GM12801 (cell line): Measurements from ENCODE around the gene PIGR.

Experiments used
- CTCF ChIP-seq: IDR thresholded peaks from one replicate; pipeline ENCODE4 v1.5.1; 2011; ENCODE audit warnings: control low read depth; ENCODE audit not compliant: insufficient read length; ENCODE audit errors: extremely low read depth

Gene PIGR

GRCh38 chr1:206944703-206945102, 1.6 kb downstream of the PIGR start:
- no peak for TF ChIP-seq CTCF

- TF ChIP-seq CTCF, result no peak
Observed at GRCh38 chr1:206941766-206942418, 4.4 kb downstream of the PIGR start.

GRCh38 chr1:206940588-206940936, 5.7 kb downstream of the PIGR start:
- no peak for TF ChIP-seq CTCF

DNA sequence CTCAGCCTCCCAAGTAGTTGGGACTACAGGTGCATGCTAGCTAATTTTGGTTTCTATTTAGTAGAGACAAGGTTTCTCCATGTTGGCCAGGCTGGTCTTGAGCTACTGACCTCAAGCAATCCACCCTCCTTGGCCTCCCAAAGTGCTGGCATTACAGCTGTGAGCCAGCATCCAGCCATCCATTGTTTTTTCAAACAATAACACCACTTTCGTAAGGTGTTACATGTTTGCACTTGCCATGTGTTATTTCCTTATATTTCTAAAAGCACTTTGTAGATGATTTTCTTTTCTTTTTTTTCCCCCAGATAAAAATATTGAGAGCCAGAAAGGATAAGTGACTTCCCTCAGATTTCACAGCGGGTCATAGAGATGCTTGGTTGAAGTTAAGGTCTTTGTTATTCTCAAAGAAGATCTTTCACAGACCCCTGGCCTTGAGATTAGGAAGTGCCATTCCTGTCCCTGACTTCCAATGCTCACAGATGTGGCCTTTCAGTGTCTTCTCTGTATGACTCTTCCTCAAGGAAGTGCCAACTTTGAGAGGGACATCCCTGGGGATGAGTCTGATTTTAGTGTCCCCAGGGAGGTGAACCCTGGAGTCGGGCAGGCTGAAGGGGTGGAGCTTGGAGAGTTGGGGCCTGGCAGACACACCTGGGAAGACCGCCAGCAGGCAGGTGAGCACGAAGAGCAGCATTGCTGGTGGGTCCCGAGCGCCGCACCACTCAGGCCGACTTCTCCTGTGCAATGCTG, 6.3 kb downstream of the PIGR start:
- no peak for TF ChIP-seq CTCF

- no peak for TF ChIP-seq CTCF
Observed at GRCh38 chr1:206939131-206939530, 7.1 kb downstream of the PIGR start.

DNA sequence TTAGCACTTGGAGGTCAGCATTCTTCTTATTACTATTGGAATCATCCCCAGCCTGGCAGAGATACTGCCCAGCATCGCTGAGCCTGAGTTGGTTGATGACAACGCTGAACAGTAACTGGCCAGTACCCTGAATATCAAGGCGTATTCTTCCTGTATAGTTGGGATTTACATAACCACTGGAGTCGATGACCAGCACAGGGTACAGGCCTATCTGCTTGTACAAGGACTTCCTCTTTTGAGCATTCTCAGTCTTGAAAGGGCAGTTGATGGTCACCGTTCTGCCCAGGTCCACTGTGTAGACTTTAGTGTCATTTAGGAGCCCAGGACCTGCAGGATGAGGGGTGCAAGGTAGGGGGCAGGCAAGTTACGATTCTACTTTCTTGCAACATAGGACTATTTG, 8.8 kb downstream of the PIGR start:
- no peak for TF ChIP-seq CTCF

DNA sequence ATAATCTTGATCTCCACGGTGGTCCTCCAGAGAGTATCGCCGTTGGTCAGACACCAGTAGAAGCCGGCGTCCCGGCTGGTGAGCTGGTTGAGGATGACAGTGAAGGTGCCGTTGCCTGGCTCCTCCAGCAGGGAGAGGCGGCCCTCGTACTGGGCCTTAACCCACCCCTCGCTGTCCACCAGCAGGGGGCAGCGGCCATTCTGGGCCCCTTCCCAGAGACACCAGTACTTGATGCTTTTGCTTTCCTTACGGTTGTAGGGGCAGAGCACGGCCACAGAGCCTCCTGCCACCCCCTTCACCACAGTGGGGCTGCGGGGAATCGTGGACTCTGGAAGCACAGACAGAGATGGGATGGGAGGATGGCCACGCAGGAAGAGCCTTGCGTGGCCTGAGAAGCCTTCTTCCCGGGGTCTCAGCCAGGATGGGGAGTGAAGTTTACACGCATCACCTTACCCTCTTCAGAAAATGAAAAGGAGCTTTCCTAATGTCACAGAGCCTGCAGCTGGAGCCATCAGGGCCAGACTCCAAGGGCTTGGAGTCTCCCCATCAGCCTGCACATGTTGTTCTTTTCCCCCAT, 10.7 kb downstream of the PIGR start:
- no peak for TF ChIP-seq CTCF
